ENCODE measurements around the gene OSBPL10. TPM values are rescaled to one million over a fixed set of nuclear protein-coding genes. Genes with fewer than 3 reads are reported as not detected.
"Not testable (repeated sequence)": the region's sequence is repeated elsewhere in the genome, so short reads cannot be mapped to it uniquely, and the experiment has no call there.

The OSBPL10 gene
- total and polyA plus RNA-seq, 2 donors: 58.0 to 62.4 TPM

DNA sequence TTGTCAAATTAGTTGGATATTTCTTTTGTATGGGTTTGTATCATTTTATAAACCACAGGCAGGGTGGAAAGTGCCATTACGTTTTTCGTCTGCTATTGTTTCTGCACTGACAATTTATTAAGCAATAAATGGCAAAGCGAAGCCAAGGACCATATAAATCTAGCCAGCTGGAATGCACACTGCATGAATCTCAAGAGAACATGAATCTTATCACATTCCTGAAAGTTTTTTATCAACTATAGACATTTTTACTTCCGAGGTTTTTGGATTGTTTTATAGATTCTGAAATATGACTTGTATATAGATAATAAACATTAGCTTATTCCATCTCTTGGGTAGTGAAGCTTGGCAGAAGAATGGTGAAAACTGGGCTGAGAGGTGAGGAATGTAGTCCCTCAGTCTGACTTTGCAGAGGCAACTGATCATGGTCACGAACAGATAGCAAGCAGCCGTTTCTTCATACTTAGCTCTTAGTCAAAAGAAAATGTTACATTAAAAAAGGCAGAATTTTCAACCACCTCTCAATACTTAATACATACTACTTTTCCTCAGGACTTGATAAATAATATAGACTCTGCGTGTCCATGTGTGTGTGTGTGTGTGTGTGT, 102.7 kb downstream of the OSBPL10 start:
- no peak overlapping the region for H3K4me3 ChIP-seq (ENCODE audit: low read depth, low read length)
- H3K4me1 ChIP-seq (ENCODE audit: insufficient read depth): no peaks in the 10 kb centered on the region
- WGBS: 33% methylated on average over 7 of the region's 7 CpGs
- no peak for DNase-seq (ENCODE audit: extremely low spot score)
- H3K36me3 ChIP-seq (ENCODE audit: insufficient read depth): no peaks in the 10 kb centered on the region
- no peak overlapping the region for H3K27ac ChIP-seq (ENCODE audit: low read depth)

DNA sequence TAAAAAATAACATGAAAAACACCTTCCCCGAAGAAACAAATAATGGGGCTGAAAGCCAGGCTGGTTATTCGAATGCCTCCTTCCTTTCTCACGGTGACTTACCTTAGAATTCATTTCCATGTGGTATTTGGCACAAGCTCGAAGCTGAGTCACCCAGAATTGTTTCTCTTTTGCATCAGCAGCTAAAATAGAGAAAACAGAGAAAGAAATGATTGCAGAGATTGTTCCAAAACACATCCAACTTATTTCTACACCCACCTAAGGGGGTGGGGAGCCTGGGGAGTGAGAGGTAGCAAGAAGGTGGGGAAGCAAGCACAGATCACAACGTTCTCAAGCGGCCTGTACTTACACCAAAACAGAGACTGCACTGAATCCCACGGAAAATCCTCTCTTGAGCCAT, 104.7 kb downstream of the OSBPL10 start:
- Histone ChIP-seq H3K36me3 (ENCODE audit: insufficient read depth) (no peaks in the 10 kb centered on the region), H3K4me3 (ENCODE audit: low read depth, low read length) (no peak overlapping the region), H3K27ac (ENCODE audit: low read depth) (no peak overlapping the region), H3K4me1 (ENCODE audit: insufficient read depth) (no peaks in the 10 kb centered on the region)
- WGBS: 43% methylated on average over 7 of the region's 7 CpGs
- DNase-seq (ENCODE audit: extremely low spot score): no peak

DNA sequence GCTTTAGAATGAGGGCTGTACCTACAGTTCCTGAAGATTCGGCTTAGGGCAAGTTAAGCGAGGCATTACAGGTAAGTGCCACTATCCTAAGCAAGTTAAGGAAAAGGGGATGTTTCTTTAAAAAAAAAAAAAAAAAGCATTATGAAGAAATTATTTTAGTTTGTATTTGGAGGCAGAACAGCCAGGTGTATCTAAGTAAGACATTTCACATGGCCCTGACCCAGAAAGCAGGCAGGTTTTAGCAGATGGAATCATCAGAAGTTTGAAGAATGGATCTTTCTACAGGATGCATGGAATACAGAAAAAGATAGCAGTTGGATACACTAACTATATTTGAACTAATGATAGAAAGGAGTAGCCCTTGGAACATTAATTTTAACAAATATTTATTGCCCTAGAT, 105.6 kb downstream of the OSBPL10 start:
- Histone ChIP-seq H3K36me3 (ENCODE audit: insufficient read depth) (no peaks in the 10 kb centered on the region), H3K4me3 (ENCODE audit: low read depth, low read length) (no peak overlapping the region), H3K4me1 (ENCODE audit: insufficient read depth) (no peaks in the 10 kb centered on the region), H3K27ac (ENCODE audit: low read depth) (no peak overlapping the region)
- WGBS: 96% methylated on average over 2 of the region's 2 CpGs
- no peak for DNase-seq (ENCODE audit: extremely low spot score)

- WGBS: 77% methylated on average over 5 of the region's 5 CpGs
Observed at GRCh38 chr3:31873254-31873820, 107.7 kb downstream of the OSBPL10 start.

GRCh38 chr3:31871939-31872507, 109.0 kb downstream of the OSBPL10 start:
- no peak for DNase-seq (ENCODE audit: extremely low spot score)
- H3K4me1 ChIP-seq (ENCODE audit: insufficient read depth): no peaks in the 10 kb centered on the region

More at GRCh38 chr3:31873254-31873820, 107.7 kb downstream of the OSBPL10 start:
- Histone ChIP-seq H3K4me1 (ENCODE audit: insufficient read depth) (no peaks in the 10 kb centered on the region), H3K36me3 (ENCODE audit: insufficient read depth) (no peaks in the 10 kb centered on the region), H3K27ac (ENCODE audit: low read depth) (no peak overlapping the region), H3K4me3 (ENCODE audit: low read depth, low read length) (no peak overlapping the region)
- no peak for DNase-seq (ENCODE audit: extremely low spot score)

GRCh38 chr3:31870111-31870510, 111.0 kb downstream of the OSBPL10 start:
- not testable (repeated sequence) for DNase-seq (ENCODE audit: extremely low spot score); H3K27ac ChIP-seq (ENCODE audit: low read depth); H3K36me3 ChIP-seq (ENCODE audit: insufficient read depth); H3K4me1 ChIP-seq (ENCODE audit: insufficient read depth); H3K4me3 ChIP-seq (ENCODE audit: low read depth, low read length)
- WGBS: 95% methylated on average over 28 of the region's 28 CpGs

More at GRCh38 chr3:31871939-31872507, 109.0 kb downstream of the OSBPL10 start:
- Histone ChIP-seq H3K4me3 (ENCODE audit: low read depth, low read length) (no peak overlapping the region), H3K27ac (ENCODE audit: low read depth) (no peak overlapping the region), H3K36me3 (ENCODE audit: insufficient read depth) (no peaks in the 10 kb centered on the region)
- 92% methylated on average over 5 of the region's 5 CpGs for WGBS

DNA sequence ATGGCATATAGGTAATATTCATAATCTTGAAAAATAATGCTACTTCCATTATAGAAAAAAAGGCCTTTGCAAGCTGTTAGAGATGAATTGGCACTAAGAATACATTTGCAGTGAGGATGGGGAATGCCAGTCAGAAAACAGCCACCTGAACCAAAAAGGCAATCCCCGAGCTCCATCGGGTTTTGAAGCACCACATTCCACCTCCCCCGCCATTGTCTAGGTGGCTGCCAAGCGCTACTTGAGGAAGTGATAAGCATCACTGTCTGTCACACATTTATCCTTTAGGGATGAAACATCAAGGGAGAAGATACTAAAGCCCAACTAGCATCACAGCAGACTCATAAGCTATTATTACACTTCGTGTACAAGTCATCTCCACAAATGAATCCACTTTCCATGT, 112.8 kb downstream of the OSBPL10 start:
- H3K36me3 ChIP-seq (ENCODE audit: insufficient read depth): no peaks in the 10 kb centered on the region
- no peak for DNase-seq (ENCODE audit: extremely low spot score)
- WGBS: 78% methylated on average over 5 of the region's 5 CpGs
- no peak overlapping the region for H3K4me3 ChIP-seq (ENCODE audit: low read depth, low read length)
- no peaks in the 10 kb centered on the region for H3K4me1 ChIP-seq (ENCODE audit: insufficient read depth)
- no peak overlapping the region for H3K27ac ChIP-seq (ENCODE audit: low read depth)

GRCh38 chr3:31862666-31863279, 118.3 kb downstream of the OSBPL10 start:
- no peak overlapping the region for H3K27ac ChIP-seq (ENCODE audit: low read depth)
- no peaks in the 10 kb centered on the region for H3K36me3 ChIP-seq (ENCODE audit: insufficient read depth)
- no peaks in the 10 kb centered on the region for H3K4me1 ChIP-seq (ENCODE audit: insufficient read depth)
- WGBS: 56% methylated on average over 2 of the region's 2 CpGs
- no peak for DNase-seq (ENCODE audit: extremely low spot score)
- H3K4me3 ChIP-seq (ENCODE audit: low read depth, low read length): no peak overlapping the region

DNA sequence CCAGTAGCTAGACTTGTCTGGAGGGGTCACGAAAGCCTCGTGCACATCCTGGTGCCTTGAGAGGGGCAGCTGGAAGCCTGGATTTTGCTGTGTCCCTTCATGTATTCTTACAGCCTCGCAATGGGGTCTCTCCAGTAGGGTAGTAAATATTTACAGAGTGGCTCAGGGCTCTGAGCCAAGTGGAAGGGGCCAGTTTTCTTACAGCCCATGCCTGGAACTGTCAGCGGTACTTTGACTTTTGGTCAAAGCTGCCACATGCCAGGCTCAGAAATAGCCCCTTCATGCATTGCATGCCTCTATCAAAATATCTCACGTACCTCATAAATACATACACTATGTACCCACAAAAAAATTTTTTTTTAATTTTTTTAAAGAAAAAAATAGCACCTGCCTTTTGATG, 119.2 kb downstream of the OSBPL10 start:
- no peak for DNase-seq (ENCODE audit: extremely low spot score)
- Histone ChIP-seq H3K27ac (ENCODE audit: low read depth) (no peak overlapping the region), H3K4me3 (ENCODE audit: low read depth, low read length) (no peak overlapping the region), H3K4me1 (ENCODE audit: insufficient read depth) (no peaks in the 10 kb centered on the region), H3K36me3 (ENCODE audit: insufficient read depth) (no peaks in the 10 kb centered on the region)
- 64% methylated on average over 5 of the region's 5 CpGs for WGBS

DNA sequence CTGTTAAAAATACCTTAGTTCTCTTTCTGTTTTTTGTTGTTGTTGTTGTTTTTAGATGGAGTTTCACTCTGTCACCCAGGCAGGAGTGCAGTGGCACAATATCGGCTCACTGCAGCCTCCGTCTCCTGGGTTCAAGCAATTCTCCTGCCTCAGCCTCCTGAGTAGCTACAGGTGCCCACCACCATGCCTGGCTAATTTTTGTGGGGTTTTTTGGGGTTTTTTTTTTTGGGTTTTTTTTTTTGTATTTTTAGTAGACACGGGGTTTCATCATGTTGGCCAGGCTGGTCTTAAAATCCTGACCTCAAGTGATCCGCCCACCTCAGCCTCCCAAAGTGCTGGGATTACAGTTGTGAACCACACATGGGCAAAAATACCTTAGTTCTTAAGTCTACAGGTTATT, 120.4 kb downstream of the OSBPL10 start:
- H3K27ac ChIP-seq (ENCODE audit: low read depth); H3K36me3 ChIP-seq (ENCODE audit: insufficient read depth); H3K4me1 ChIP-seq (ENCODE audit: insufficient read depth); H3K4me3 ChIP-seq (ENCODE audit: low read depth, low read length); DNase-seq (ENCODE audit: extremely low spot score): not testable (repeated sequence)
- WGBS: 97% methylated on average over 4 of the region's 4 CpGs

- no peaks in the 10 kb centered on the region for H3K4me1 ChIP-seq (ENCODE audit: insufficient read depth)
- no peak overlapping the region for H3K4me3 ChIP-seq (ENCODE audit: low read depth, low read length)
- H3K27ac ChIP-seq (ENCODE audit: low read depth): no peak overlapping the region
- WGBS: 83% methylated on average over 6 of the region's 6 CpGs
- DNase-seq (ENCODE audit: extremely low spot score): no peak
- no peaks in the 10 kb centered on the region for H3K36me3 ChIP-seq (ENCODE audit: insufficient read depth)
Observed at GRCh38 chr3:31859245-31859644, 121.8 kb downstream of the OSBPL10 start.

GRCh38 chr3:31858439-31858838, 122.6 kb downstream of the OSBPL10 start:
- H3K4me3 ChIP-seq (ENCODE audit: low read depth, low read length): no peak overlapping the region
- no peak for DNase-seq (ENCODE audit: extremely low spot score)
- H3K36me3 ChIP-seq (ENCODE audit: insufficient read depth): no peaks in the 10 kb centered on the region
- no peak overlapping the region for H3K27ac ChIP-seq (ENCODE audit: low read depth)
- WGBS: 73% methylated on average over 3 of the region's 3 CpGs
- H3K4me1 ChIP-seq (ENCODE audit: insufficient read depth): no peaks in the 10 kb centered on the region

DNA sequence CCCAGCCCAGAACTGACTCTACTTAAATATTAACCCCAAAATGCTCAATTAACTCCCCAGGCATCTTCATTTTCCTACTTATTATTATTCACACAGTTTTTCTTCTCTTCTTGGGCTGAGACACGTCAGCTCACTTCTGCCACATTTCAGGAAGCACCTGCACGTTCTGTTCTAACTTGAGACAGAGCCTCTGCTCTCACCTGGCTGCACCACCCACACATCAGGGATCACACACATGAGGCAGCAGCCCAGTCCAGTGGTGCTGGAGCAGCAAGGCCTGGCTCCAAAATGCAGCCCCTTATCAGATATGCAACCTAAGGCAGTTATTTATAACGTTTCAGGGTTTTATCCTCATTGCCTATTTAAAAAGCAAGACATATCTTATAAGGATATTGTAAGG, 127.5 kb downstream of the OSBPL10 start:
- Histone ChIP-seq H3K4me3 (ENCODE audit: low read depth, low read length) (no peak overlapping the region), H3K27ac (ENCODE audit: low read depth) (no peak overlapping the region), H3K4me1 (ENCODE audit: insufficient read depth) (no peaks in the 10 kb centered on the region), H3K36me3 (ENCODE audit: insufficient read depth) (no peaks in the 10 kb centered on the region)
- no peak for DNase-seq (ENCODE audit: extremely low spot score)
- WGBS: 49% methylated on average over 3 of the region's 3 CpGs

GRCh38 chr3:31851278-31851677, 129.8 kb downstream of the OSBPL10 start:
- H3K4me3 ChIP-seq (ENCODE audit: low read depth, low read length): no peak overlapping the region
- WGBS: 74% methylated on average over 10 of the region's 10 CpGs
- no peaks in the 10 kb centered on the region for H3K4me1 ChIP-seq (ENCODE audit: insufficient read depth)
- no peak for DNase-seq (ENCODE audit: extremely low spot score)
- H3K36me3 ChIP-seq (ENCODE audit: insufficient read depth): no peaks in the 10 kb centered on the region
- no peak overlapping the region for H3K27ac ChIP-seq (ENCODE audit: low read depth)

Measured in urinary bladder (tissue), 4 donors.